D721Med (cell line): ENCODE results near the gene GCKR.

ENCODE experiments used
- DNase-seq: peaks from one replicate; pipeline ENCODE4 v3.0.0; 2011; ENCODE audit warnings: low spot score; ENCODE audit not compliant: insufficient read length
- FAIRE-seq: peaks from 2 replicates; lab custom pipeline; 2011; peaks lifted over from hg19 to GRCh38; lab: Jason Lieb, UNC
- TF ChIP-seq, protein P1 (sequence below): IDR thresholded peaks from 2 replicates; pipeline ENCODE4 v1.5.1; 2012; ENCODE audit warnings: mild to moderate bottlenecking, control low read depth; ENCODE audit not compliant: insufficient read depth; ENCODE audit errors: missing control alignments

GCKR gene, protein sequence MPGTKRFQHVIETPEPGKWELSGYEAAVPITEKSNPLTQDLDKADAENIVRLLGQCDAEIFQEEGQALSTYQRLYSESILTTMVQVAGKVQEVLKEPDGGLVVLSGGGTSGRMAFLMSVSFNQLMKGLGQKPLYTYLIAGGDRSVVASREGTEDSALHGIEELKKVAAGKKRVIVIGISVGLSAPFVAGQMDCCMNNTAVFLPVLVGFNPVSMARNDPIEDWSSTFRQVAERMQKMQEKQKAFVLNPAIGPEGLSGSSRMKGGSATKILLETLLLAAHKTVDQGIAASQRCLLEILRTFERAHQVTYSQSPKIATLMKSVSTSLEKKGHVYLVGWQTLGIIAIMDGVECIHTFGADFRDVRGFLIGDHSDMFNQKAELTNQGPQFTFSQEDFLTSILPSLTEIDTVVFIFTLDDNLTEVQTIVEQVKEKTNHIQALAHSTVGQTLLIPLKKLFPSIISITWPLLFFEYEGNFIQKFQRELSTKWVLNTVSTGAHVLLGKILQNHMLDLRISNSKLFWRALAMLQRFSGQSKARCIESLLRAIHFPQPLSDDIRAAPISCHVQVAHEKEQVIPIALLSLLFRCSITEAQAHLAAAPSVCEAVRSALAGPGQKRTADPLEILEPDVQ

DNA sequence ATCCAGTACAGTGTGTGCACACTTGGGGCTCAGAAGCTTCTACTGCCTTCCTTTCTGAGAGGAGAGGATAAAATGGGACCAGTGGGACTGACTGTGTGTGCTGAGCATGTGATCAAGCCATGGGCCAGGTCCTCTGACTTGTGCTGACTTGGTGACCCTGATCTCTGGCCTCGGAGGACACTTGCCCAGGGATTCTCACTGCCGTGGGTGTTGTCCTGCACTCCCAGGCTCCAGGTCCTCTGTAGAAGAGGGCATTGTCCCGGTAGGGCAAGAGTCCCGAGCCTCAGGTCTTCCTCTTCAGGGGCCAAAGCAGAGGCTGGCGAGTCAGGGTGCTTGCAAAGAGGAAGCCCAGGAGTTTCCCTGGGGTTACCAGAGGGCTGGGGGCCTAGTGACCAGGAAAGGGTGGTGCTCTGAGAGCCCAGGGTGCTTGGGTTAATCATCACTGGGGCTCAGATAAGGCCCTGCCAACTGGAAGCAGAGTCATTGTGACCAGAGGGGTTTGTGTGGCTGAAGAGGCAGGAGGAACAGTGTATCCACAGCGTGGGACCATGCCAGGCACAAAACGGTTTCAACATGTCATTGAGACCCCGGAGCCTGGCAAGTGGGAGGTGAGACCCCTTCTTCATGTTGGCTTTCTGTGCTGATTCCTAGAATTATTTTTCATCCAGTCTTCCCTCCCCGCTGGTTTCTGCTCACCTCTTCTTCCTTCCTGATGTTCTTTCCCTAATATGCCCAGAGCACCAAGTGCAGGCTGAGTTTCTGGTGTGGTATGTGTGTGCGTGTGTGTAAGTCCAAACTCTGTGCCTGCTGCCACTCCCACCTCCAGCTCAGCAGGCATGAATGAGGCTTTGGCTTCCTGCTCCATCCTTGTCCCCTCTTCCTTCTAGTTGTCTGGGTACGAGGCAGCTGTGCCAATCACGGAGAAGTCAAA is at the start of gene GCKR:
GCKR (plus strand) TSS at position 483 of the 931 bp plus-strand sequence; CDS start at position 549, 66 bp downstream.
- no peak for DNase-seq
- no peak for FAIRE-seq
- TF ChIP-seq, protein P1, sequence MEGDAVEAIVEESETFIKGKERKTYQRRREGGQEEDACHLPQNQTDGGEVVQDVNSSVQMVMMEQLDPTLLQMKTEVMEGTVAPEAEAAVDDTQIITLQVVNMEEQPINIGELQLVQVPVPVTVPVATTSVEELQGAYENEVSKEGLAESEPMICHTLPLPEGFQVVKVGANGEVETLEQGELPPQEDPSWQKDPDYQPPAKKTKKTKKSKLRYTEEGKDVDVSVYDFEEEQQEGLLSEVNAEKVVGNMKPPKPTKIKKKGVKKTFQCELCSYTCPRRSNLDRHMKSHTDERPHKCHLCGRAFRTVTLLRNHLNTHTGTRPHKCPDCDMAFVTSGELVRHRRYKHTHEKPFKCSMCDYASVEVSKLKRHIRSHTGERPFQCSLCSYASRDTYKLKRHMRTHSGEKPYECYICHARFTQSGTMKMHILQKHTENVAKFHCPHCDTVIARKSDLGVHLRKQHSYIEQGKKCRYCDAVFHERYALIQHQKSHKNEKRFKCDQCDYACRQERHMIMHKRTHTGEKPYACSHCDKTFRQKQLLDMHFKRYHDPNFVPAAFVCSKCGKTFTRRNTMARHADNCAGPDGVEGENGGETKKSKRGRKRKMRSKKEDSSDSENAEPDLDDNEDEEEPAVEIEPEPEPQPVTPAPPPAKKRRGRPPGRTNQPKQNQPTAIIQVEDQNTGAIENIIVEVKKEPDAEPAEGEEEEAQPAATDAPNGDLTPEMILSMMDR, result no peak

DNA sequence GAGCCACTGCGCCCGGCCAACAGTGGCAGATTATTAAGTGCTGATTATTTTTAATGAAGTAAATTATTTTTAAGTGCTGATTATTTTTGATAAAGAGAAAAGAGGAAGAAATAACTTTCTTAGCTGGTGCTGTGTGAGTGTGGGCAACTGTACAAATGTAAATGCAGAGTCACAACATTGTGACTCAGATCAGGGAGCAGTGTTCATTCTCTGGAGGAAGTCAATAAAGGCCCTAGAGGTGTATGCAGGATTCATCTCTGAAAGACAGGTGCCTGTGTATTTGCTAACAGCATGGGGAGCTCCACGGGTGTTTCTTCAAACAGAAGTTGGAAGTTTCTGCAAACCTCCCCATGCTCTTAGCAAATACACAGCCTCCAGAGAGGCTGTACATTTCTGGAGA is 48.3 kb upstream of the GCKR start:
- DNase-seq, result no peak
- TF ChIP-seq, protein P1, result no peak
- no peak for FAIRE-seq

DNA sequence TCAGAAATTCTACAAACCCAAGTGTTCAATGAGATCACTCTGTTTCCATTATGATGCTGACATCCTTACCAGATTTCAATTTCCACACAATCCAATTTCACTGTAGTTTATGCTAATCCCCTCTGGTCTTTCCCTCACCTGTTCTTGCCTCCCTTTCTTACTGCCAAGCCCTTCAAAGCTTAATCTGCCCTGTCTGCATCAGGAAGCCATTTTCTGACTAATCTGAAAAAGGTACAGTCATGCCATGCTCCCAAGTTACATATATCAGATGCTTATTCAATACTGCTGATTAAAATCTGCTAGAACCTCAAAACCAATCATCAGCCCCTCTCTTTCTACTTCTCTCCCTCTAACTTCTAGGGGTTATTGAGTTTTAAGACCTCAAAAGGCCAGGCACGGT is 45.5 kb upstream of the GCKR start:
- TF ChIP-seq, protein P1, result no peak
- no peak for FAIRE-seq
- no peak for DNase-seq

GRCh38 chr2:27453968-27454367 is 42.7 kb upstream of the GCKR start:
- no peak for DNase-seq
- no peak for FAIRE-seq
- TF ChIP-seq, protein P1, result no peak

DNA sequence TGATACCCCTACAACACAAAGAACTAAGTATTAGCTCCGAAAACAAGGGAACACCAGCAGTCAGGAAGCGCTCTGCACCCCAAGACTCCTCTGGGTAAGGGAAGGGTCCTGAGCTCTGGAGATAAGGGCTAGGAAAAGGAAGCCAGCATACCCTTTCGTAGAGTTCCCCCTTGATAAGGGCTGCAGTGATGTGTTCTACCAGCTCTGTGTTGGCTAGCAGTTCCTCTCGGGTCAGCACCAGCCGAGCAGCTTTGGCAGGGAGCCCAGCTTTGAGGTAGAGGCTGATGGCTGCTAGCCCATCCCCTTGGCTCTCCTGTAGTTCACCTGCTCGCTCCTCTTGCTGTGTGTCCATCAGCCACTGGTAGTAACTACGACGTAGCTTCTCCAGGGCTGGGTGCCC is 35.5 kb upstream of the GCKR start:
- FAIRE-seq (no peak), DNase-seq (no peak)

DNA sequence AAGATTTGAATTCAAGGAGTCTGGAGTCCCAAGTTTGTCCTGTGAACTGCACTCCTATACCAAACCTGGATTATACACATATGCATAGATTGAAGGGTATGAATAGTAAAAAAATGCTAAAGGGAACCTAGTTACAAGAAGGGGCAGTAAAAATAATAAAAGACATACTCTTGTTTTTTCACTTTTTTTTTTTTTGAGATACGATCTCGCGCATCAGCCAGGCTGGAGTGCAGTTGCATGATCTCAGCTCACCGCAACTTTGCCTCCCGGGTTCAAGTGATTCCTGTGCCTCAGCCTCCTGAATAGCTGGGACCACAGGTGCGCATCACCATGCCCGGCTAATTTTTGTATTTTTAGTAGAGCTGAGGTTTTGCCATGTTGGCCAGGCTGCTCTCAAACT is 32.2 kb upstream of the GCKR start:
- no peak for FAIRE-seq
- TF ChIP-seq, protein P1, result no peak
- no peak for DNase-seq

More for the DNA sequence above, 35.5 kb upstream of the GCKR start:
- TF ChIP-seq, protein P1, result no peak
